Measurements from ENCODE around the gene GALNTL6. TPM values are rescaled to one million over a fixed set of nuclear protein-coding genes. Genes with fewer than 3 reads are reported as not detected.

The GALNTL6 gene
- polyA plus RNA-seq, 1 donor from 2014 or later: 14.9 TPM

DNA sequence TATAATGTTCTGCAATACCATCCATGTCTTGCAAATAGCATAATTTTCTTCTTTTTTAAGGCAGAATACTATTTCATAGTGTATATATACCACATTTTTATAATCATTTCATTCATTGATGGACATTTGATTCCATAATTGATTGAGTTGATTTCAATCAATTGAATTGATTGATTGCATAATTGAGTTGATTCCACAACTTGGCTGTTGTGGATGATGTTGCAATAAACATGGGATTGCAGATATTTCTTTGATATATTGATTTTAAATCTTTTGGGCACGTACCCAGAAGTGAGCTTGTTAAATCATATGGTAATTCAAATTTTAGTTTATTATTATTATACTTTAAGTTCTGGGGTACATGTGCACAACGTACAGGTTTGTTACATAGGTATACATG, 232.8 kb downstream of the GALNTL6 start:
- H4K20me1 ChIP-seq (ENCODE audit: insufficient read depth): no peaks in the 10 kb centered on the region
- no peak overlapping the region for H3K4me3 ChIP-seq (ENCODE audit: low read length)
- H3K9me2 ChIP-seq (ENCODE audit: insufficient read depth, low read length): no peaks in the 10 kb centered on the region
- H3F3A ChIP-seq (ENCODE audit: insufficient read depth, low read length, poor library complexity, severe bottlenecking): no peaks in the 10 kb centered on the region
- no peaks in the 10 kb centered on the region for H3K27me3 ChIP-seq (ENCODE audit: insufficient read depth, low read depth, low read length)
- H3K9me3 ChIP-seq (ENCODE audit: low read length): no peaks in the 10 kb centered on the region
- H3K36me3 ChIP-seq (ENCODE audit: insufficient read depth, low read length): no peaks in the 10 kb centered on the region
- TF ChIP-seq RAD21 (conservative IDR thresholded peaks at IDR 0.05): no peak
- TF ChIP-seq TAF1 (IDR thresholded peaks at IDR 0.05; ENCODE audit: low read depth): no peak
- H3K4me2 ChIP-seq (ENCODE audit: low read length): no peak overlapping the region
- H3K9ac ChIP-seq (ENCODE audit: low read length): no peak overlapping the region
- no peaks in the 10 kb centered on the region for H3K79me2 ChIP-seq (replicated peaks; ENCODE audit: insufficient read depth, low read length)
- no peak overlapping the region for H3K27ac ChIP-seq (ENCODE audit: low read length)
- H2AFZ ChIP-seq (ENCODE audit: low read depth, low read length): no peak overlapping the region

DNA sequence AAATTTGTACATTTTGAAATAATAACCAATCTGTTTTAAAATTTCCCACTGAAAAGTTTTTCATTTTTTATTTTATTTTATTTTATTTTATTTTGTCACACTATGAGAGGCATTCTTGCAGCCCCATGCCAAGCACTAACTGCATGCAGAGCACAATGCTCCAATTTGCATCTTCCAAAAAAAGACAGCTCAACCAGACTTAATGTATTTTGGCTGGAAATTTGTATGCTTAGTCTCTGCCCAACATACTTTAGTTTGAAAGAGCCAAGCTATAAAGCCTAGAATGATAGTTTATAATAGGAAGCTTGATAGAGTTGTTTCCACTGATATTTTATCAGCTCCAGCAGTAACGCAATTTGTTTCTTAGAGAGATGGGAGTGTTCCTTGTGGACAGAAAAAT, 235.5 kb downstream of the GALNTL6 start:
- H3K36me3 ChIP-seq (ENCODE audit: insufficient read depth, low read length): no peaks in the 10 kb centered on the region
- no peak overlapping the region for H3K4me2 ChIP-seq (ENCODE audit: low read length)
- no peaks in the 10 kb centered on the region for H3K9me3 ChIP-seq (ENCODE audit: low read length)
- no peak overlapping the region for H2AFZ ChIP-seq (ENCODE audit: low read depth, low read length)
- H3K9ac ChIP-seq (ENCODE audit: low read length): no peak overlapping the region
- no peaks in the 10 kb centered on the region for H3K9me2 ChIP-seq (ENCODE audit: insufficient read depth, low read length)
- TF ChIP-seq RAD21 (conservative IDR thresholded peaks at IDR 0.05): no peak
- TF ChIP-seq TAF1 (IDR thresholded peaks at IDR 0.05; ENCODE audit: low read depth): no peak
- TF ChIP-seq, protein P1, sequence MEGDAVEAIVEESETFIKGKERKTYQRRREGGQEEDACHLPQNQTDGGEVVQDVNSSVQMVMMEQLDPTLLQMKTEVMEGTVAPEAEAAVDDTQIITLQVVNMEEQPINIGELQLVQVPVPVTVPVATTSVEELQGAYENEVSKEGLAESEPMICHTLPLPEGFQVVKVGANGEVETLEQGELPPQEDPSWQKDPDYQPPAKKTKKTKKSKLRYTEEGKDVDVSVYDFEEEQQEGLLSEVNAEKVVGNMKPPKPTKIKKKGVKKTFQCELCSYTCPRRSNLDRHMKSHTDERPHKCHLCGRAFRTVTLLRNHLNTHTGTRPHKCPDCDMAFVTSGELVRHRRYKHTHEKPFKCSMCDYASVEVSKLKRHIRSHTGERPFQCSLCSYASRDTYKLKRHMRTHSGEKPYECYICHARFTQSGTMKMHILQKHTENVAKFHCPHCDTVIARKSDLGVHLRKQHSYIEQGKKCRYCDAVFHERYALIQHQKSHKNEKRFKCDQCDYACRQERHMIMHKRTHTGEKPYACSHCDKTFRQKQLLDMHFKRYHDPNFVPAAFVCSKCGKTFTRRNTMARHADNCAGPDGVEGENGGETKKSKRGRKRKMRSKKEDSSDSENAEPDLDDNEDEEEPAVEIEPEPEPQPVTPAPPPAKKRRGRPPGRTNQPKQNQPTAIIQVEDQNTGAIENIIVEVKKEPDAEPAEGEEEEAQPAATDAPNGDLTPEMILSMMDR (IDR thresholded peaks at IDR 0.05; ENCODE audit: poor library complexity, severe bottlenecking): no peak
- no peak for TF ChIP-seq SMC3 (conservative IDR thresholded peaks at IDR 0.05; ENCODE audit: poor library complexity)
- TF ChIP-seq, protein P2, sequence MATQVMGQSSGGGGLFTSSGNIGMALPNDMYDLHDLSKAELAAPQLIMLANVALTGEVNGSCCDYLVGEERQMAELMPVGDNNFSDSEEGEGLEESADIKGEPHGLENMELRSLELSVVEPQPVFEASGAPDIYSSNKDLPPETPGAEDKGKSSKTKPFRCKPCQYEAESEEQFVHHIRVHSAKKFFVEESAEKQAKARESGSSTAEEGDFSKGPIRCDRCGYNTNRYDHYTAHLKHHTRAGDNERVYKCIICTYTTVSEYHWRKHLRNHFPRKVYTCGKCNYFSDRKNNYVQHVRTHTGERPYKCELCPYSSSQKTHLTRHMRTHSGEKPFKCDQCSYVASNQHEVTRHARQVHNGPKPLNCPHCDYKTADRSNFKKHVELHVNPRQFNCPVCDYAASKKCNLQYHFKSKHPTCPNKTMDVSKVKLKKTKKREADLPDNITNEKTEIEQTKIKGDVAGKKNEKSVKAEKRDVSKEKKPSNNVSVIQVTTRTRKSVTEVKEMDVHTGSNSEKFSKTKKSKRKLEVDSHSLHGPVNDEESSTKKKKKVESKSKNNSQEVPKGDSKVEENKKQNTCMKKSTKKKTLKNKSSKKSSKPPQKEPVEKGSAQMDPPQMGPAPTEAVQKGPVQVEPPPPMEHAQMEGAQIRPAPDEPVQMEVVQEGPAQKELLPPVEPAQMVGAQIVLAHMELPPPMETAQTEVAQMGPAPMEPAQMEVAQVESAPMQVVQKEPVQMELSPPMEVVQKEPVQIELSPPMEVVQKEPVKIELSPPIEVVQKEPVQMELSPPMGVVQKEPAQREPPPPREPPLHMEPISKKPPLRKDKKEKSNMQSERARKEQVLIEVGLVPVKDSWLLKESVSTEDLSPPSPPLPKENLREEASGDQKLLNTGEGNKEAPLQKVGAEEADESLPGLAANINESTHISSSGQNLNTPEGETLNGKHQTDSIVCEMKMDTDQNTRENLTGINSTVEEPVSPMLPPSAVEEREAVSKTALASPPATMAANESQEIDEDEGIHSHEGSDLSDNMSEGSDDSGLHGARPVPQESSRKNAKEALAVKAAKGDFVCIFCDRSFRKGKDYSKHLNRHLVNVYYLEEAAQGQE (IDR thresholded peaks at IDR 0.05; ENCODE audit: borderline replicate concordance): no peak
- no peak for TF ChIP-seq MXI1 (conservative IDR thresholded peaks at IDR 0.05; ENCODE audit: poor library complexity, severe bottlenecking)
- no peak for TF ChIP-seq EP300 (conservative IDR thresholded peaks at IDR 0.05; ENCODE audit: poor library complexity, severe bottlenecking)
- no peak for TF ChIP-seq EZH2 (IDR thresholded peaks at IDR 0.05; ENCODE audit: borderline replicate concordance, insufficient read depth, low read length, poor library complexity, severe bottlenecking)
- TF ChIP-seq POLR2AphosphoS5 (IDR thresholded peaks at IDR 0.05): no peak
- no peak overlapping the region for H3K27ac ChIP-seq (ENCODE audit: low read length)
- no peaks in the 10 kb centered on the region for H3F3A ChIP-seq (ENCODE audit: insufficient read depth, low read length, poor library complexity, severe bottlenecking)
- no peaks in the 10 kb centered on the region for H4K20me1 ChIP-seq (ENCODE audit: insufficient read depth)
- no peaks in the 10 kb centered on the region for H3K79me2 ChIP-seq (replicated peaks; ENCODE audit: insufficient read depth, low read length)
- no peaks in the 10 kb centered on the region for H3K27me3 ChIP-seq (ENCODE audit: insufficient read depth, low read depth, low read length)
- no peak overlapping the region for H3K4me3 ChIP-seq (ENCODE audit: low read length)

DNA sequence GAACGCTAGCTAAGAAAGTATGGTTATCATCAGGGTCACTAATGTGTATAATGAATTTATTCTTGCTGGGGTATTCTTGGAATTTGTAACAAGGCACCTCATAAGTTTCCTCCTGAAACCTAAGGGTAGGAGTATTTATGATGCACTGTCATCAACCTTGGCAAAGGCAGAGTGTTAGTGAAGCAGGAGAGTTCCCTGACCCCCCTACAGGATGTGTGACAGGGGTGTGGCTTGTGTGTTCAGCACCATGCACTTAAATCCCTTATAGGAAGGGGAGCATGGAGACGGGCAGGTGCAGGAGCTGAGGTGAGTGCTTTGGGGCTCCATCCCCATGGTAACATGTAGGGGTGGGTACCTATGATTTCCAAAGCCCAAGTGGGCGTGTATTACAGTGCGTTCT, 237.7 kb downstream of the GALNTL6 start:
- Histone ChIP-seq H3K9me2 (ENCODE audit: insufficient read depth, low read length) (no peaks in the 10 kb centered on the region), H3K9ac (ENCODE audit: low read length) (no peak overlapping the region), H3F3A (ENCODE audit: insufficient read depth, low read length, poor library complexity, severe bottlenecking) (no peaks in the 10 kb centered on the region), H3K4me3 (ENCODE audit: low read length) (no peak overlapping the region), H3K4me2 (ENCODE audit: low read length) (no peak overlapping the region), H3K36me3 (ENCODE audit: insufficient read depth, low read length) (no peaks in the 10 kb centered on the region), H2AFZ (ENCODE audit: low read depth, low read length) (no peak overlapping the region), H3K79me2 (replicated peaks; ENCODE audit: insufficient read depth, low read length) (no peaks in the 10 kb centered on the region), H3K27ac (ENCODE audit: low read length) (no peak overlapping the region), H3K9me3 (ENCODE audit: low read length) (no peaks in the 10 kb centered on the region), H4K20me1 (ENCODE audit: insufficient read depth) (no peaks in the 10 kb centered on the region), H3K27me3 (ENCODE audit: insufficient read depth, low read depth, low read length) (no peaks in the 10 kb centered on the region)
- TF ChIP-seq, protein P1 (IDR thresholded peaks at IDR 0.05; ENCODE audit: poor library complexity, severe bottlenecking): no peak
- no peak for TF ChIP-seq EP300 (conservative IDR thresholded peaks at IDR 0.05; ENCODE audit: poor library complexity, severe bottlenecking)
- no peak for TF ChIP-seq SMC3 (conservative IDR thresholded peaks at IDR 0.05; ENCODE audit: poor library complexity)
- TF ChIP-seq, protein P2 (IDR thresholded peaks at IDR 0.05; ENCODE audit: borderline replicate concordance): no peak
- TF ChIP-seq POLR2AphosphoS5 (IDR thresholded peaks at IDR 0.05): no peak
- TF ChIP-seq TAF1 (IDR thresholded peaks at IDR 0.05; ENCODE audit: low read depth): no peak
- TF ChIP-seq RAD21 (conservative IDR thresholded peaks at IDR 0.05): no peak
- TF ChIP-seq MXI1 (conservative IDR thresholded peaks at IDR 0.05; ENCODE audit: poor library complexity, severe bottlenecking): no peak
- no peak for TF ChIP-seq EZH2 (IDR thresholded peaks at IDR 0.05; ENCODE audit: borderline replicate concordance, insufficient read depth, low read length, poor library complexity, severe bottlenecking)
